GM10847 (cell line): ENCODE results near the gene FBXO2.

Experiments
- POLR2A ChIP-seq: IDR thresholded peaks from 2 replicates; pipeline ENCODE4 v1.6.1; 2011; ENCODE audit not compliant: insufficient read length; ENCODE audit errors: extremely low read depth

Gene FBXO2

GRCh38 chr1:11634365-11635192, 19.6 kb downstream of the FBXO2 start:
- TF ChIP-seq POLR2A: no peak

GRCh38 chr1:11629184-11630016, 24.8 kb downstream of the FBXO2 start:
- no peak for TF ChIP-seq POLR2A

- TF ChIP-seq POLR2A: no peak
Measured at GRCh38 chr1:11628767-11629166, 25.5 kb downstream of the FBXO2 start.

GRCh38 chr1:11626551-11626950, 27.7 kb downstream of the FBXO2 start:
- no peak for TF ChIP-seq POLR2A

- no peak for TF ChIP-seq POLR2A
Measured at GRCh38 chr1:11623702-11624101, 30.5 kb downstream of the FBXO2 start.

- no peak for TF ChIP-seq POLR2A
Measured at GRCh38 chr1:11622398-11622797, 31.8 kb downstream of the FBXO2 start.

- TF ChIP-seq POLR2A: no peak
Measured at GRCh38 chr1:11620924-11621323, 33.3 kb downstream of the FBXO2 start.

GRCh38 chr1:11620405-11620804, 33.8 kb downstream of the FBXO2 start:
- TF ChIP-seq POLR2A: no peak

- TF ChIP-seq POLR2A: no peak
Measured at GRCh38 chr1:11617741-11618140, 36.5 kb downstream of the FBXO2 start.

- no peak for TF ChIP-seq POLR2A
Measured at GRCh38 chr1:11617314-11617713, 36.9 kb downstream of the FBXO2 start.

- no peak for TF ChIP-seq POLR2A
Measured at GRCh38 chr1:11616766-11617165, 37.5 kb downstream of the FBXO2 start.

- no peak for TF ChIP-seq POLR2A
Measured at GRCh38 chr1:11615090-11615489, 39.1 kb downstream of the FBXO2 start.

GRCh38 chr1:11613347-11613746, 40.9 kb downstream of the FBXO2 start:
- no peak for TF ChIP-seq POLR2A

- TF ChIP-seq POLR2A: no peak
Measured at GRCh38 chr1:11611638-11612327, 42.4 kb downstream of the FBXO2 start.

- no peak for TF ChIP-seq POLR2A
Measured at GRCh38 chr1:11610629-11611180, 43.5 kb downstream of the FBXO2 start.
